Testis (tissue), 3 donors: ENCODE data around the gene TSHZ3. TPM values are rescaled to one million over a fixed set of nuclear protein-coding genes. Genes with fewer than 3 reads are reported as not detected.

Experiments used
- DNase-seq: peaks from one replicate; pipeline ENCODE4 v3.0.0-alpha.2; 2019
- H3K27ac ChIP-seq, 2 donors: fragments of 200-600 bp; sonication (generic); one replicate each; pipeline ENCODE4 v1.5.1; 2019
- H3K27me3 ChIP-seq: fragments of 200-600 bp; sonication (generic); one replicate; pipeline ENCODE4 v1.5.1; 2019
- H3K36me3 ChIP-seq: fragments of 200-600 bp; sonication (generic); one replicate; pipeline ENCODE4 v1.5.1; 2017; ENCODE audit warnings: low read depth; ENCODE audit errors: missing control alignments
- H3K4me1 ChIP-seq: fragments of 200-600 bp; sonication (generic); one replicate; pipeline ENCODE4 v1.5.1; 2019
- H3K4me3 ChIP-seq, 2 donors: fragments of 200-600 bp; sonication (generic); one replicate each; pipeline ENCODE4 v1.5.1; 2017 to 2019
- H3K9me3 ChIP-seq: fragments of 200-600 bp; sonication (generic); one replicate; pipeline ENCODE4 v1.5.1; 2017
- POLR2A ChIP-seq: fragments of 450-650 bp; IDR thresholded peaks from one replicate; pipeline ENCODE4 v1.6.1; 2017; ENCODE audit warnings: antibody characterized with exemption, mild to moderate bottlenecking, moderate library complexity
- WGBS, 2 donors: methylation state at CpG; one replicate each; pipeline ENCODE4 v1.1.5; 2018; 5-methylcytosine and 5-hydroxymethylcytosine counted together
- intact Hi-C: fragments of 100-400 bp; cut with DNase I; formaldehyde crosslinking; loops from one replicate; pipeline ENCODE4 v1.15.1; 2023; ENCODE audit warnings: low total_unique reads
- polyA plus RNA-seq: library from polyadenylated mRNA; stranded (reverse); fragments of 350-450 nt; fragmentation: Illumina TruSeq; extraction: RNeasy Lipid Tissue Mini Kit (QIAGEN cat#74804); gene quantifications from one replicate; pipeline ENCODE4 v1.2.3, GENCODE V29; 2014; ENCODE audit warnings: low read depth, low replicate concordance; ENCODE audit not compliant: insufficient read depth
- total RNA-seq, 2 donors: library from RNA; depleted of rRNA; stranded (reverse); fragments of >200 nt; gene quantifications; one replicate each; pipeline ENCODE4 v1.2.3, GENCODE V29; 2016
- TF ChIP-seq, protein P1 (sequence below), 3 experiments: fragments of 450-650 bp in 2 of 3; fragments of 200-600 bp in 1 of 3; sonication (generic) in 1 of 3; IDR thresholded peaks; one replicate each; pipeline ENCODE4 v1.5.1; 2016 to 2019; ENCODE audit warnings: antibody characterized with exemption in 3 of 3, mild to moderate bottlenecking in 2 of 3, moderate library complexity in 1 of 3

TSHZ3 gene
- total and polyA plus RNA-seq, 3 donors from 2014 or later = 6.8 to 12.7 (median 8.0) TPM

DNA sequence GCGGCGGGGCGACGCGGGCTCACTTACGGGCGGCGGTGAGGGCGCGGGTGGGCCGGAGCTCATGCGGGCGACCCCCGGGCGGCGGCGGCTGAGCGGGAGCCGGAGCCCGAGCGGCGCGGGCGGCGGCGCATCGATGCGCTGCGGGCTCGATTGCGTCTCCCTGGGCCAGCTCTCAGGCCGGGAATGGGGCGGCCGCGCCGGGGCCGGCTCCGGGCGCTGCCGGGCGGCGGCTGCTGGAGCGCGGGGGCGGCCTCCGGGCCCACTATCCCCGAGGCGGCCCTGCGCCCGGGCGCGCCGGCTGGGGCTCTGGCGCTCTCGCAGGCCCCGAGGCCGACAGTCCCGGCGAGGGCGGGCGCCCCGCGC is 1.4 kb upstream of the TSHZ3 start:
- 1% methylated on average over 13 to 42 of the region's 63 CpGs for WGBS, 2 donors
- Histone ChIP-seq H3K9me3 (no peaks in the 10 kb centered on the region), H3K4me1 (peaks cover 14% of the 10 kb centered on the region), H3K27me3 (no peaks in the 10 kb centered on the region), H3K27ac (peak overlapping the region; percentile 88 to 93), H3K36me3 (no peaks in the 10 kb centered on the region), H3K4me3 (peak overlapping the region; percentile 85 to 94)
- TF ChIP-seq POLR2A = no peak
- TF ChIP-seq, protein P1, sequence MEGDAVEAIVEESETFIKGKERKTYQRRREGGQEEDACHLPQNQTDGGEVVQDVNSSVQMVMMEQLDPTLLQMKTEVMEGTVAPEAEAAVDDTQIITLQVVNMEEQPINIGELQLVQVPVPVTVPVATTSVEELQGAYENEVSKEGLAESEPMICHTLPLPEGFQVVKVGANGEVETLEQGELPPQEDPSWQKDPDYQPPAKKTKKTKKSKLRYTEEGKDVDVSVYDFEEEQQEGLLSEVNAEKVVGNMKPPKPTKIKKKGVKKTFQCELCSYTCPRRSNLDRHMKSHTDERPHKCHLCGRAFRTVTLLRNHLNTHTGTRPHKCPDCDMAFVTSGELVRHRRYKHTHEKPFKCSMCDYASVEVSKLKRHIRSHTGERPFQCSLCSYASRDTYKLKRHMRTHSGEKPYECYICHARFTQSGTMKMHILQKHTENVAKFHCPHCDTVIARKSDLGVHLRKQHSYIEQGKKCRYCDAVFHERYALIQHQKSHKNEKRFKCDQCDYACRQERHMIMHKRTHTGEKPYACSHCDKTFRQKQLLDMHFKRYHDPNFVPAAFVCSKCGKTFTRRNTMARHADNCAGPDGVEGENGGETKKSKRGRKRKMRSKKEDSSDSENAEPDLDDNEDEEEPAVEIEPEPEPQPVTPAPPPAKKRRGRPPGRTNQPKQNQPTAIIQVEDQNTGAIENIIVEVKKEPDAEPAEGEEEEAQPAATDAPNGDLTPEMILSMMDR (IDR thresholded peaks at IDR 0.05) = no peak
- intact Hi-C loops = no loop called here
- peak; percentile 61 for DNase-seq

DNA sequence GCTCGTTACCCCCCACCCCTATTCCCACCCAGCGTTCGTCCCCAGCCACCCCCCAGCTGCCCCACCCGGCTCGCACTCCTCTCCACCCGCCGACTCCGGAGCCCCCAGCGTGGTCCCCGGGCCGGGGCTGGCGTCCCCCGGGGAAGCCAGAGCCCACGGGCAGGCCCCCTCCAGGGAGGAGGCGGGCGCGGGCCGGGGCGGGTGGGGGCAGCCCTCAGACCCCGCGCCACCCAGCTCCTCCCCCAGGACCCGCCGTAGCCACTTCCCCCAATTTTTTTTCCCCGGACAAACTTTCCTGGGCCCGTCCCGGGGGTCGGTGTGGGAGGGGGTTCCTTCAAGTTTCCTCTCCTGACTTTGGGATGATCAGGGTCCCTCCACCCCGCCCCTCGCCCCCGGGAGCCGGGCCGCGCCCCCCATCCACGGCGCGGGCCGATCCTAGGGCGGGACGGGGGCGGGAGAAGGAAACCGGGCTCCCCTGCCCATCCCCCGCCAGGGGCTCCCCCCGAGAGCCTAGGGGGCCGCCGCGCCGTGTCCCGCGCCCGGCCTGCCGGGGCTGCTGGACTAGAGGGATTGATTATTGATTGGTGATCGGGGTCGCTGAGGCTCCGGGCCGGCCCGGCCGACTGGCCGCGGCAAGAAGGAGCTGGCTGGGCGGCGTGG is 927 bp upstream of the TSHZ3 start:
- TF ChIP-seq, protein P1 (IDR thresholded peaks at IDR 0.05) = no peak
- no peak for TF ChIP-seq POLR2A
- peaks cover 14% of the 10 kb centered on the region for H3K4me1 ChIP-seq
- WGBS, 2 donors = 0% methylated on average over 6 to 34 of the region's 61 CpGs
- DNase-seq = no peak
- peak overlapping the region; percentile 85 to 94 for H3K4me3 ChIP-seq
- no peaks in the 10 kb centered on the region for H3K9me3 ChIP-seq
- no peaks in the 10 kb centered on the region for H3K27me3 ChIP-seq
- no peaks in the 10 kb centered on the region for H3K36me3 ChIP-seq
- intact Hi-C loops = no loop called here
- peak overlapping the region; percentile 88 to 93 for H3K27ac ChIP-seq

DNA sequence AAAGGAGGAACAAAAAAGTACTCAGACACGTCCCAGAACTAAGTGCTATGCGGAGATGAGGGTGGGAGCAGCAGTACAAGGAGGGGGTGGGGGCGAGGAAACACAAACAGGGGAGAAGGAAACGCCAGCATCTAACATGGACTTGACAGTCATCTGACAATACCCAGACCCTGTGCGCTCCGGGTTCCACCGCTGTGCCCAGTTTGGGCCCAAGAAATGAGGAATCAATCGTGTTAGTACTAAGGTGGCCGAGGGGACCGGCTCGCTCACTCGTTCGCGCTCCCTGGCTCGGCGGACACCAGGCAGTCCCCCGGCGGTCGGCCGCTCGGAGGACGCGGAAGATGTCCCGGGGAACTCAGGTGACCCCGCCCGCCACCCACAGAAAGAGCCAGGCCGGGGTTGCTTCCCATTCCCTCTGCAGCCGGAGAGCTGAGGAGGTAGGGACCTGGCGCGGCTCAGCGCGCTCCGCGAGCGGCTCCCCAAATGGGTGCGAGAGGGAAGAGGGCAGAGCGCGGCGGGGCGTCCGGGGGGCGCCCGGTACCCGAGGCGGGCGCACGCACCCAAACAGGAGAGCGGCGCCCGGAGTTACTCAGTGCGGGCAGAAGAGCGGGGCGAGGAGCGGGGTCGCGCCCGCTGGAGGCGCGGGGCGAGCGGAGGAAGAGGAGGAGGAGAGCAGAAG is 616 bp downstream of the TSHZ3 start:
- Histone ChIP-seq H3K27me3 (no peaks in the 10 kb centered on the region), H3K36me3 (no peaks in the 10 kb centered on the region), H3K4me1 (peaks cover 14% of the 10 kb centered on the region), H3K27ac (peak overlapping the region; percentile 56 to 93), H3K9me3 (no peaks in the 10 kb centered on the region), H3K4me3 (peak overlapping the region; percentile 85 to 94)
- TF ChIP-seq, protein P1 (IDR thresholded peaks at IDR 0.05) = no peak
- no peak for TF ChIP-seq POLR2A
- intact Hi-C loops = no loop called here
- DNase-seq = peak; percentile 38
- 1% methylated on average over 45 to 61 of the region's 61 CpGs for WGBS, 2 donors

DNA sequence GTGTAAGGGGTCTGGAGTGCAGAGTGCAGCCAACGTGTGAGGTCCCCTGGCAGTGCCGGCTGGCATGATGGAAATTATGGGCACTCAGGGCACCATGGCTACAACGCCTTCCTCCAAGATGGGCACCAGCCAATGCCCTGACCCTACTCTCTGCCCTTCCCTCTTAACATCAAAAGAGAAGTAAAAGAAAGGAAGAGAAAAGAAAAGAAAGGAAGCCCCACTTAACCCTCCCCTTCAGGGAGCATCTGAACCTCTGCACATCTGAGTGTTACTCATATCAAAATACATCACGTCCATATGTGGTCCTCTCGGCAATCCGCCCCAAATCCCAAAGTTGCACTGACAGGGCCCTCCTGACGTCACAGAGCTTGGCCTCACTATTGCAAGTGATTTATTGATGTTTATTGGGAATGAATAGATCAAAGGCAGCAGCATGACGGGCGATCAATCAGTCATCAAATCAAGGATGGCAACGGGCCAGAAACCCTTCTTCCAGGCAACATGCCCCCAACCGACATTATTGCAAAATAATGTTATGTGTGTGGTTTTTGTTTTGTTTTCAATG is 1.3 kb downstream of the TSHZ3 start:
- Histone ChIP-seq H3K4me1 (peaks cover 14% of the 10 kb centered on the region), H3K9me3 (no peaks in the 10 kb centered on the region), H3K4me3 (peak overlapping the region; percentile 85 to 94), H3K27ac (peak overlapping the region in 1 of 2 donors; percentile 93), H3K27me3 (no peaks in the 10 kb centered on the region), H3K36me3 (no peaks in the 10 kb centered on the region)
- 20 to 27% methylated on average over 11 of the region's 11 CpGs for WGBS, 2 donors
- no peak for TF ChIP-seq POLR2A
- TF ChIP-seq, protein P1 (IDR thresholded peaks at IDR 0.05) = no peak
- no peak for DNase-seq
- intact Hi-C loops = no loop called here
